Measurements from ENCODE around the gene MRAS. TPM values are rescaled to one million over a fixed set of nuclear protein-coding genes. Genes with fewer than 3 reads are reported as not detected.
"Not testable (repeated sequence)": the region's sequence is repeated elsewhere in the genome, so short reads cannot be mapped to it uniquely, and the experiment has no call there.

The MRAS gene
- total RNA-seq, 2 experiments from 2014 or later: 0.69 to 1.0 TPM

- Mint-ChIP-seq H3K9me3 (no peaks in the 10 kb centered on the region), H3K4me1 (no peaks in the 10 kb centered on the region), H3K36me3 (no peaks in the 10 kb centered on the region), H3K27me3 (peaks cover 6% of the 10 kb centered on the region), H3K4me3 (no peak overlapping the region), H3K27ac (no peak overlapping the region)
- no peak for ATAC-seq (ENCODE audit: low read depth)
- POLR2A ChIA-PET: no interaction called here
- DNase-seq: no peak
Measured at GRCh38 chr3:138449490-138449889, 101.1 kb downstream of the MRAS start.

GRCh38 chr3:138450181-138450580 is 101.8 kb downstream of the MRAS start:
- ATAC-seq (ENCODE audit: low read depth): no peak
- POLR2A ChIA-PET: no interaction called here
- Mint-ChIP-seq H3K4me1 (no peaks in the 10 kb centered on the region), H3K27ac (no peak overlapping the region), H3K9me3 (no peaks in the 10 kb centered on the region), H3K36me3 (no peaks in the 10 kb centered on the region), H3K27me3 (peaks cover 8% of the 10 kb centered on the region), H3K4me3 (no peak overlapping the region)
- no peak for DNase-seq

GRCh38 chr3:138450704-138451424 is 102.5 kb downstream of the MRAS start:
- peaks cover 8% of the 10 kb centered on the region for H3K27me3 Mint-ChIP-seq
- no peaks in the 10 kb centered on the region for H3K9me3 Mint-ChIP-seq
- H3K27ac Mint-ChIP-seq: no peak overlapping the region
- H3K4me3 Mint-ChIP-seq: no peak overlapping the region
- no peak for ATAC-seq (ENCODE audit: low read depth)
- peaks cover 2% of the 10 kb centered on the region for H3K4me1 Mint-ChIP-seq
- no peaks in the 10 kb centered on the region for H3K36me3 Mint-ChIP-seq
- POLR2A ChIA-PET: no interaction called here
- DNase-seq: no peak

GRCh38 chr3:138451595-138452162 is 103.3 kb downstream of the MRAS start:
- Mint-ChIP-seq H3K27me3 (peaks cover 5% of the 10 kb centered on the region), H3K27ac (no peak overlapping the region), H3K36me3 (no peaks in the 10 kb centered on the region), H3K4me1 (peaks cover 2% of the 10 kb centered on the region), H3K9me3 (no peaks in the 10 kb centered on the region), H3K4me3 (no peak overlapping the region)
- ATAC-seq (ENCODE audit: low read depth) (no peak), DNase-seq (no peak)
- POLR2A ChIA-PET: no interaction called here

GRCh38 chr3:138452436-138452835 is 104.1 kb downstream of the MRAS start:
- no peak overlapping the region for H3K27ac Mint-ChIP-seq
- POLR2A ChIA-PET: no interaction called here
- no peaks in the 10 kb centered on the region for H3K9me3 Mint-ChIP-seq
- no peak overlapping the region for H3K4me3 Mint-ChIP-seq
- peaks cover 2% of the 10 kb centered on the region for H3K4me1 Mint-ChIP-seq
- H3K36me3 Mint-ChIP-seq: no peaks in the 10 kb centered on the region
- no peak for DNase-seq
- no peak for ATAC-seq (ENCODE audit: low read depth)
- peaks cover 5% of the 10 kb centered on the region for H3K27me3 Mint-ChIP-seq

GRCh38 chr3:138453940-138454339 is 105.6 kb downstream of the MRAS start:
- H3K9me3 Mint-ChIP-seq; DNase-seq; POLR2A ChIA-PET; H3K4me3 Mint-ChIP-seq; H3K4me1 Mint-ChIP-seq; H3K36me3 Mint-ChIP-seq; H3K27ac Mint-ChIP-seq; H3K27me3 Mint-ChIP-seq; ATAC-seq (ENCODE audit: low read depth): not testable (repeated sequence)

Other genes with a start within 250 kb of the MRAS start
- under 1 TPM in 1 of 2 experiments, not detected in 1; 0.40 TPM for gene DZIP1L, start 233.0 kb upstream of the MRAS start, total RNA-seq
- gene A4GNT, start 216.2 kb upstream of the MRAS start, total RNA-seq: not detected
- 10 to 100 TPM; 22.6 to 25.7 TPM for gene DBR1, start 173.7 kb upstream of the MRAS start, total RNA-seq
- gene ARMC8, start 161.3 kb upstream of the MRAS start, total RNA-seq: 10 to 100 TPM; 53.1 to 60.9 TPM
- 1 to 10 TPM in 1 of 2 experiments, under 1 TPM in 1; 0.57 to 1.7 TPM for gene NME9, start 18.7 kb upstream of the MRAS start, total RNA-seq
- gene ESYT3, start 86.0 kb downstream of the MRAS start, total RNA-seq: under 1 TPM; 0.19 to 0.26 TPM
- 10 to 100 TPM; 24.9 to 28.3 TPM for gene CEP70, start 245.7 kb downstream of the MRAS start, total RNA-seq

Measured in activated naive CD8-positive, alpha-beta T cell treated with anti-CD3 and anti-CD28 coated beads, Interleukin-2, amount 10 ng/mL, durations not matched to agents 7 days and 5 days (primary cell).